Measurements from ENCODE around the gene EGFLAM.

DNA sequence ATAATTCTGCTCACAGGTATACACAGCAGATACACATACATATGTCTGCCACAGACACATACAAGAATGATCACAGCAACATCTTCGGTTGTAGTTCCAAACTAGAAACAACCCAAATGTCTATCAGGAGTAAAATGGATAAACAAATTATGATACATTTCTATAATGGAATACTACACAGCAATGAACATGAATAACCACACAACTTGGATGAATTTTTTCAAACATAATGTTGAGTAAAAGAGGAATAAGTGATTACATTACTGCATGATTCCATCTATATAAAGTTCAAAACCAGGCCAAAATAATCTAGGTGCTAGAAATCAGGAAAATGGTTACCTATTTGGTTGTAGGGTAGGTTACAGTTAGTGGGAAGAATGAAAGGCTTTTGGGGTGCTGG lies 4.6 kb upstream of the EGFLAM start:
- TF ChIP-seq, protein P1, sequence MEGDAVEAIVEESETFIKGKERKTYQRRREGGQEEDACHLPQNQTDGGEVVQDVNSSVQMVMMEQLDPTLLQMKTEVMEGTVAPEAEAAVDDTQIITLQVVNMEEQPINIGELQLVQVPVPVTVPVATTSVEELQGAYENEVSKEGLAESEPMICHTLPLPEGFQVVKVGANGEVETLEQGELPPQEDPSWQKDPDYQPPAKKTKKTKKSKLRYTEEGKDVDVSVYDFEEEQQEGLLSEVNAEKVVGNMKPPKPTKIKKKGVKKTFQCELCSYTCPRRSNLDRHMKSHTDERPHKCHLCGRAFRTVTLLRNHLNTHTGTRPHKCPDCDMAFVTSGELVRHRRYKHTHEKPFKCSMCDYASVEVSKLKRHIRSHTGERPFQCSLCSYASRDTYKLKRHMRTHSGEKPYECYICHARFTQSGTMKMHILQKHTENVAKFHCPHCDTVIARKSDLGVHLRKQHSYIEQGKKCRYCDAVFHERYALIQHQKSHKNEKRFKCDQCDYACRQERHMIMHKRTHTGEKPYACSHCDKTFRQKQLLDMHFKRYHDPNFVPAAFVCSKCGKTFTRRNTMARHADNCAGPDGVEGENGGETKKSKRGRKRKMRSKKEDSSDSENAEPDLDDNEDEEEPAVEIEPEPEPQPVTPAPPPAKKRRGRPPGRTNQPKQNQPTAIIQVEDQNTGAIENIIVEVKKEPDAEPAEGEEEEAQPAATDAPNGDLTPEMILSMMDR (conservative IDR thresholded peaks at IDR 0.05; ENCODE audit: low read depth, low read length), result no peak
- TF ChIP-seq, protein P2, sequence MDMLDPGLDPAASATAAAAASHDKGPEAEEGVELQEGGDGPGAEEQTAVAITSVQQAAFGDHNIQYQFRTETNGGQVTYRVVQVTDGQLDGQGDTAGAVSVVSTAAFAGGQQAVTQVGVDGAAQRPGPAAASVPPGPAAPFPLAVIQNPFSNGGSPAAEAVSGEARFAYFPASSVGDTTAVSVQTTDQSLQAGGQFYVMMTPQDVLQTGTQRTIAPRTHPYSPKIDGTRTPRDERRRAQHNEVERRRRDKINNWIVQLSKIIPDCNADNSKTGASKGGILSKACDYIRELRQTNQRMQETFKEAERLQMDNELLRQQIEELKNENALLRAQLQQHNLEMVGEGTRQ (IDR thresholded peaks at IDR 0.05; ENCODE audit: low read depth, low read length), result no peak
- TF ChIP-seq CEBPB (IDR thresholded peaks at IDR 0.05; ENCODE audit: low read depth, low read length), result no peak

All from IMR-90 (cell line).